SU-DHL-6 (cell line): ENCODE results near the gene PLEKHG3.

Source experiments
- H2AFZ ChIP-seq: fragments of 200-600 bp; sonication (generic); 2 replicates; pipeline ENCODE4 v1.6.1; 2014; ENCODE audit warnings: low read depth, mild to moderate bottlenecking, moderate library complexity, mixed read lengths, antibody characterized with exemption, low read length; ENCODE audit not compliant: severe bottlenecking
- H3F3A ChIP-seq: fragments of 200-600 bp; shearing (Covaris generic); 2 replicates; pipeline ENCODE4 v1.6.0; 2016; ENCODE audit warnings: antibody characterized with exemption, mild to moderate bottlenecking; ENCODE audit not compliant: insufficient read depth
- H3K27ac ChIP-seq: fragments of 200-600 bp; sonication (generic); 2 replicates; pipeline ENCODE4 v1.5.1; 2016; ENCODE audit warnings: low read depth, mild to moderate bottlenecking, low read length, moderate library complexity, mixed read lengths
- H3K27me3 ChIP-seq: fragments of 200-600 bp; sonication (generic), shearing (Covaris generic); 2 replicates; pipeline ENCODE4 v1.6.0; 2014; ENCODE audit warnings: mild to moderate bottlenecking, low read length
- H3K36me3 ChIP-seq: fragments of 200-600 bp; sonication (generic); 2 replicates; pipeline ENCODE4 v1.6.1; 2014; ENCODE audit warnings: mild to moderate bottlenecking, low read length, mixed read lengths
- H3K4me2 ChIP-seq: fragments of 300-600, 200-600 bp; shearing (Covaris generic), sonication (generic); 2 replicates; pipeline ENCODE4 v1.6.0; 2014; ENCODE audit warnings: low read length, low read depth, mild to moderate bottlenecking; ENCODE audit not compliant: poor library complexity, severe bottlenecking
- H3K4me3 ChIP-seq: fragments of 200-600 bp; sonication (generic); 2 replicates; pipeline ENCODE4 v1.5.1; 2014; ENCODE audit warnings: antibody characterized with exemption, low read length, mild to moderate bottlenecking, mixed read lengths; ENCODE audit not compliant: insufficient read depth, poor library complexity, severe bottlenecking
- H3K79me2 ChIP-seq: fragments of 200-600 bp; sonication (generic); 2 replicates; pipeline ENCODE4 v1.6.1; 2014; ENCODE audit warnings: mild to moderate bottlenecking, low read length, moderate library complexity; ENCODE audit not compliant: insufficient read depth
- H3K9ac ChIP-seq: fragments of 200-600 bp; sonication (generic); 2 replicates; pipeline ENCODE4 v1.7.0; 2014; ENCODE audit warnings: mild to moderate bottlenecking, low read length
- H3K9me2 ChIP-seq: fragments of 200-600 bp; sonication (generic); replicated peaks from 2 replicates; pipeline ENCODE4 v1.6.1; 2014; ENCODE audit warnings: low read length; ENCODE audit not compliant: insufficient read depth
- H3K9me3 ChIP-seq: fragments of 200-600 bp; sonication (generic); 2 replicates; pipeline ENCODE4 v1.6.1; 2014; ENCODE audit warnings: low read length, mixed read lengths; ENCODE audit not compliant: insufficient read depth
- H4K20me1 ChIP-seq: fragments of 200-600 bp; sonication (generic); 2 replicates; pipeline ENCODE4 v1.6.1; 2014; ENCODE audit warnings: low read depth, mild to moderate bottlenecking, antibody characterized with exemption, low read length, moderate library complexity, mixed read lengths
- CTCF ChIP-seq: fragments of 200-600 bp; sonication (generic); IDR thresholded peaks from one replicate; pipeline ENCODE4 v1.5.1; 2017; ENCODE audit warnings: antibody characterized with exemption, mild to moderate bottlenecking, low read length, moderate library complexity; ENCODE audit not compliant: insufficient read depth, poor library complexity, severe bottlenecking
- EZH2phosphoT487 ChIP-seq: fragments of 200-600 bp; sonication (generic), shearing (Covaris generic); conservative IDR thresholded peaks from 2 replicates; pipeline ENCODE4 v1.6.1; 2018; ENCODE audit warnings: mild to moderate bottlenecking, antibody characterized with exemption, low read length, moderate library complexity, mixed read lengths

PLEKHG3 gene

GRCh38 chr14:64782196-64782595, 78.0 kb downstream of the PLEKHG3 start:
- Histone ChIP-seq H4K20me1 (no peaks in the 10 kb centered on the region), H3K79me2 (no peaks in the 10 kb centered on the region), H3F3A (no peaks in the 10 kb centered on the region), H3K36me3 (no peaks in the 10 kb centered on the region), H3K27ac (no peak overlapping the region), H3K4me2 (no peak overlapping the region), H3K9me2 (no peaks in the 10 kb centered on the region), H3K27me3 (0 out of 2 replicates have a peak, but pooled peaks cover 2% of the 10 kb centered on the region), H3K9me3 (no peaks in the 10 kb centered on the region), H3K9ac (no peak overlapping the region), H2AFZ (no peak overlapping the region), H3K4me3 (no peak overlapping the region)
- TF ChIP-seq EZH2phosphoT487: no peak
- TF ChIP-seq CTCF: no peak

- Histone ChIP-seq H3K4me2 (no peak overlapping the region), H2AFZ (no peak overlapping the region), H3K27ac (no peak overlapping the region), H4K20me1 (no peaks in the 10 kb centered on the region), H3K9me3 (no peaks in the 10 kb centered on the region), H3K79me2 (no peaks in the 10 kb centered on the region), H3K9ac (no peak overlapping the region), H3K4me3 (no peak overlapping the region), H3F3A (no peaks in the 10 kb centered on the region), H3K27me3 (0 out of 2 replicates have a peak, but pooled peaks cover 2% of the 10 kb centered on the region), H3K36me3 (no peaks in the 10 kb centered on the region), H3K9me2 (no peaks in the 10 kb centered on the region)
- TF ChIP-seq CTCF: no peak
- TF ChIP-seq EZH2phosphoT487: no peak
These were observed 79.8 kb downstream of the PLEKHG3 start for GRCh38 chr14:64784006-64784405.

GRCh38 chr14:64786296-64787149, 82.3 kb downstream of the PLEKHG3 start:
- no peak for TF ChIP-seq CTCF
- TF ChIP-seq EZH2phosphoT487: no peak
- H4K20me1 ChIP-seq: no peaks in the 10 kb centered on the region
- H3K79me2 ChIP-seq: no peaks in the 10 kb centered on the region
- 0 out of 2 replicates have a peak, but pooled peaks cover 2% of the 10 kb centered on the region for H3K27me3 ChIP-seq
- H2AFZ ChIP-seq: no peak overlapping the region
- no peaks in the 10 kb centered on the region for H3K36me3 ChIP-seq
- H3F3A ChIP-seq: no peaks in the 10 kb centered on the region
- H3K9me2 ChIP-seq: no peaks in the 10 kb centered on the region
- H3K27ac ChIP-seq: no peak overlapping the region
- no peak overlapping the region for H3K4me2 ChIP-seq
- no peak overlapping the region for H3K4me3 ChIP-seq
- no peaks in the 10 kb centered on the region for H3K9me3 ChIP-seq
- H3K9ac ChIP-seq: no peak overlapping the region
